ENCODE data around the gene SPINK6.

The SPINK6 gene

DNA sequence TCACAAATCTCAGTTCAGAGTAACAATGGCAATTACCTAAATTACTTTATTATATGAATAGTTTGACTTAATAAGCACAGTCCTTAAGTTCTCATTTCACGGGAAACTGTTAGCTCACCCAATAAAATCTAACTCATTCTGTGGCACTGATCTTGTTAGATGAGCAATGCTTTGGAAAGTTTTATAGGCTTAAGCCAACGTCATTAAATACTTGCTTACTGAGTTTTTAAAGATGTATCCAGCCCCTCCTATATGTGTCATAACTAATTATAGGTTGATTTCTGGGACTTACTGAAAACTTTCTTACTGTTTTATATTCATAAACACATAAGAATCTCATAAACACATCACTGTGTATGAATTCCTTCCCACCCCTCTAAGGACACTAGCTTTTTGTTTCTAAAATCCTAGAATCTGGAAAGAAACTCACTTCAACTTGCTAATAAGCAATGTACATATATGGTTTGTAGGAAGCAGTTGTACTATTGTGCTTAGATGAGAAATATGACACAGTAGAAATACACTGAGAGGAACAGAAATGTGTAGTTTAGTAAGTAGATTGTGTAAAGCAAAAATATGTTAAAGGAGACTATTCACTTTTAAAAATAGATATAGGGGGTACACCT lies 21.4 kb downstream of the SPINK6 start:
- no peak for DNase-seq

DNA sequence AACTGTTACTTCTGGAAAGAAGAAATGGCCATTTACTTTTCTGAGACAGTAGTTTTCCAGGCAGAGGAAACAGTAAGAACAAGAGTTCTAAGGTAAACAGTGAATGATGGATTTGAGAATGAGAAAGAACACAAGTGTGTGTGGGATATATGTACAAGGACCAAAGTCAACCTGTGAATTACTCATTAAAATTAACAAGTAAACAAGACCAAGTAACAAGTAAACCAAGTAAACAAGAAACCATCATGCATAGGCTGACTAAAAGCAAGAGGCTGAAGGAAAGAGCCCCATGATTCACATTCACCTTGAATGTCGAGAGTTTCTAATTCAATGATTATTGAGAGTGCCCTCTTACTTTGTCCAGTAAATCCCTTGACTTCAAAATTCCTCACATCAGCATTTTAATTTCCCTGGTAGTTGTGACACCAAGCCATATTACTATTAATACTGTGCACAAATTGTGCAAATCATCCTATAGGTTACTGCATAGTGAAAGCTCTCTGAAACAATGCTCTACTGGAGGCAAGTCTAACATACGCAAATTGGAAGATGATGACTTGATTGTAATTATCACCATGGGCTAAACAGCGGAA lies 25.6 kb downstream of the SPINK6 start:
- DNase-seq: no peak

DNA sequence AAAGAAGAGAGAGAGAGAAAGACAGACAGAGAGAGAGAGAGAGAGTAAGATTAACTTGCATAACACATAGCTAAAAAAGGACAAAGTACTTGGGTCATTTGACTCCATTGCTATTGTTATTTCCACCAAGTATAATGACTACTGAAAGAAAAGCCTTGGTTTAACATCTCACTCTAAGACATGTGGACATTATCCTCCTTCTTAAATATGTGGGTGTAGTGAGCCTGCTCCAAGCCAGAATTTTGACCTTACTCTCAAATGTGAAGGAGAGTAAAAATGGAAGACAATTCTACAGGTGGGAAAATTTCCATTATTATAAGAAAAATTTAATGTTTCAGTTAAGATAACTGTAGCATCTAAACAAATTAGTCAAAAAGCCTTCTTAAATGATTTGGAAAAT lies 27.0 kb downstream of the SPINK6 start:
- no peak for DNase-seq

DNA sequence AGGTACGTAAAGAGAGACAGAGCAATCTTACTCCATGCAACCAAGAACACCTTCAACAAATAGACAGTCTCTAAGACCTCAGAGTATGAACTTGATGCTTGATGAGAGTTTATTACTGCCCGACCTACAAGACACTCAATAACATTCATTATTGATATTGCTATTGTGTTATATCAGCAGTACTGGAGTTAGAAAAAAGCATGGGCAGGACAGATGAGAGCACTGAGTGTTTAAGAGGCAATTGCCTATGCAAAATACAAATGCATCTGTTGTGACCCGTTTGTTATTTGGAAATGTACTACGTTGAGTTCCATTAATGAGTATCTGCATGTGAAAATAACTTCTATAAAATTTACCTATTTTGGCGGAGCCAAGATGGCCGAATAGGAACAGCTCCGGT lies 27.4 kb downstream of the SPINK6 start:
- no peak for DNase-seq

DNA sequence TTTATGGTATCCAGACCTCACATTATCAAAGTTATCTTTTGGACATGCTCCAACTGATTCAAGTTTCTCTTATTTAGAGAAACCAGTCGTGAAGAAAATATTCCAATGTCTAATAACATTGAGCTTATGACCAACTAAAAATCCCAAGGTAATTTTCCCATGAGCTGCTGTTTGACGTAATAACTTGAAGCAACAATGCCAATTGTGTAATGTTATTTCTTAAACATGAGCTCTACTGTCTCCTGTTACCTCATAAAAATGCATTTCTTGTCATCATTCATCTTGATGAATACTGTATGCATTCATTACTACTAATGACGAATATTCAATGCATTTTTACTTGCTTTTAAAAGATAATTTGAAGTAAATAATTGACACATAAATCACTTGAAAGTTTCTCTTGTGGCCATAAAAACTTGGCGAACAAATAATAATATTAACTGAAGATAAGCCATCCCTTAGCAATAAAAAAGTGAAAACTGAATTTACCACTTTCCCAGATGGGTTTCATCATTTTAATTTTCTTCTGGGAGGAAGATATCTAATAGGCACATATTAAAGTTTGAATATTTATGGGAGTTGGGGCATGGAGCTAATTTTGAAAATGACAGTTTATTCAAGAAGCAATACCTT lies 35.1 kb downstream of the SPINK6 start:
- peak in 1 of 4 experiments; percentile 8 for DNase-seq

DNA sequence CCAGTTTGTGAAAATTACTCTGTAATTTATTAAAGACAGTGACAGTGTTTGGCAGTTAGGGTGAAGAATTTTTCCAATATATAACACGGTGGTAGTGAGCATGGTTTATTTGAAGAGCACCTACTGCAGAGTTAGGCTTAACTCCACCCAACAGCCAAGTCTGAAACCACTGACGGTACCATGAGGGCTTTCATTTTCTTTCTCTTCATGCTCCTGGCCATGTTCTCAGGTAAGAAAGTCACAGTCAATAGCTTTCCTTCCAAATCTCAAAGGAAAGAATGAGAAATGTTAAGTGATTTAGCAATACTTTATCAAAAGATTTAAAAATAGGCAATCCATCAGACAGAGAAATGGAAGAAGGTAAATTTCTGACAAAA lies 35.6 kb downstream of the SPINK6 start, which contains the start of gene MARCOL:
TSS of gene MARCOL (plus strand) at position 108 of the 377 bp plus-strand sequence. CDS start at position 181, 73 bp downstream.
- no peak for DNase-seq

DNA sequence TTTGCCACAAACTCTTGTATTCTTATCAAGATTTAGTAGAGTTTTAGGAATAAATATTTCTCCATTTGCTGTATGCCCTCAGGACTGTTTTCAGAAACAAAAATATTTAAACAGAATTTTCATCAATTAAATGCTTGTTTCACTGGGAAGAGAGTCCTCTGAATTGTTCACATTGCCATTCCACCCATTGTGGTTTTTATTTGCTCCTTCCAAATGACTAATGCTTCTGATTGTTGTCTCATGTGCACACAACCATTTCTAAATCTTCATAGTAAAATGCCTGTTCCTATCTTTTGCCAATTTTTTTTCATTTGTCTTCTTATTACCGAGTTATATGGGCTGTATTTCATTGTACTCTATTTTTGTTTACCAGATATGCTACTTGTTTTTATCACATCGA lies 46.1 kb downstream of the SPINK6 start:
- no peak for DNase-seq

DNA sequence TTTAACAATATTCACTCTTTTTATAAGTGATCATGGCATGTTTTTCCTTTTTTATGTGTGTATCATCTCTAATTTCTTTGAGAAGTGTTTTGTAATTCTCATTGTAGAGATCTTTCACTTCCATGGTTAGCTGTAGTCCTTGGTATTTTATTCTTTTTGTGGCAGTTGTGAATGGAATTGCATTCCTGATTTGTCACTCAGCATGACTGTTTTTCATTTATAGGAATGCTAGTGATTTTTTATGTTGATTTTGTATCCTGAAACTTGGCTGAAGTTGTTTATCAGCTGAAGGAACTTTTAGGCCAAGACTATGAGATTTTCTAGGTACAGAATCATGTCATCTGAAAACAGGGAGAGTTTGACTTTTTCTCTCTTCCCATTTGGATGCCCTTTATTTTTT lies 52.6 kb downstream of the SPINK6 start:
- DNase-seq: no peak

DNA sequence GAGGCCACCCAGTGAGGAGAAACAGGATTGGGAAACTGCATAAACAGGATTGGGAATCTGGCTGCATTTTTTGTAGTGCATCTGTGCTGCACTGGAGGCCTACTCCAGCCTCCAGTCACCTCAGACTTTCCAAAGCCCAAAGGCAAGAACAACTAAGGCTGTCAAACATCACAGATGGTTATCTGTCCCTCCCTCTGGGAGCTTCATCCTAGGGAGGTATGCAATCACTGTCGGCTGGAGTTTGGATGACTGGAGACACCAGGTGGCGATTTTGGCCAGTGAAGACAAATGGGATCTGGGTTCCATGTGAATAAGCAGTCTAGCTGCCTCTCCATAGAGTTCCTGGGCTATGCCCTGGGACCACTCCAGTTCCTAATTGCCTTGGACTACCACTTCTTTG lies 56.4 kb downstream of the SPINK6 start:
- no peak for DNase-seq

DNA sequence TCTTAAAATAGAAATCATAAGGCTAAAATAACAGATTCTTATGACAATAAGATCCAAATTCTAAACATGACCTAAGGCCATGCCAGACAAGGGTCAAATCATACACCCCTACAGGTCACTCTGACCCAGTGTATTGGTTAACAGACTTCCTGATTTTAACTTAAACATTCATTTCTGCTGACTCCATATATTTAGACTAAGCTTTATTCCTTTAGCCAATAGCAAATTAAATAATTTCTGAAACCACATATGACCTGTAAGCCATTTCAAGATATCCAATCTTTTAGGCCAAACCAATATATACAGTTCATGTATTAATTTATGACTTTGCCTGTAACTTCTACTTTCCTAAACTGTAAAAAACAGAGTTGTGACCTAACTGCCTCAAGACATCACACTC lies 58.4 kb downstream of the SPINK6 start:
- peak in 2 of 4 experiments; percentile 5 to 18 for DNase-seq

Data from suppressor macrophage (primary cell).